ENCODE data around the gene AEN.

- TF ChIP-seq CTCF (IDR thresholded peaks at IDR 0.05; ENCODE audit: insufficient read depth, low read depth, low read length), result no peak
- TF ChIP-seq EZH2 (IDR thresholded peaks at IDR 0.05; ENCODE audit: insufficient read depth, low read length), result no peak
Observed at GRCh38 chr15:88678755-88679154, 57.6 kb downstream of the AEN start.

Data from astrocyte (in vitro differentiated cells and primary cell).